Esophagus muscularis mucosa (tissue), 4 donors: ENCODE data around the gene APOL6.

Experiments used
- EP300 ChIP-seq: sonication (generic); formaldehyde crosslinking; IDR thresholded peaks from one replicate; pipeline ENCODE4 v1.6.1; 2017; ENCODE audit warnings: antibody characterized with exemption
- POLR2A ChIP-seq: fragments of 450-650 bp; IDR thresholded peaks from one replicate; pipeline ENCODE4 v1.6.1; 2017; ENCODE audit warnings: antibody characterized with exemption, moderate library complexity, mild to moderate bottlenecking, low read depth
- POLR2AphosphoS5 ChIP-seq, 2 donors: sonication (generic); formaldehyde crosslinking; IDR thresholded peaks; one replicate each; pipeline ENCODE4 v1.6.1; 2017; ENCODE audit warnings: antibody characterized with exemption in 2 of 2
- TF ChIP-seq, protein P1 (sequence below), 3 experiments: fragments of 200-600 bp in 2 of 3; fragments of 450-650 bp in 1 of 3; sonication (generic) in 2 of 3; IDR thresholded peaks; one replicate each; pipeline ENCODE4 v1.5.1; 2017 to 2019; ENCODE audit warnings: antibody characterized with exemption in 3 of 3, mild to moderate bottlenecking in 2 of 3, moderate library complexity in 1 of 3

DNA sequence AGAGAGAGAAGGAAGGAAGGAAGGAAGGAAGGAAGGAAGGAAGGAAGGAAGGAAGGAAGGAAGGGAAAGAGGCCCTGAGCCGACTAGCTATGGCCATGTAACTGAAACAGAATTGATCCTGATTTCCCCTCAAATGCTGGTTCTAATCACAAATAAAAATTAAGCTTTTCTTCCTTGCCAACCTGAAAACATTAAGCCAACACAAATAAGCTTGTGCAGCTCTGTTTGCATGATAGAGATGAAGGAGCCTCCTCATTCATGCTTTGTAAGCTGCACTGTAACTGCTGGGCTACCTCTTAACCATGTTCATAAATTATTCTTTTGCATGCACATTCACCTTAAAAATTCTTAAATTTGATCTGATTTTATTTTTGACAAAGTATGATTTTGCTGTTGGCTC lies 41.8 kb downstream of the APOL6 start:
- TF ChIP-seq, protein P1, sequence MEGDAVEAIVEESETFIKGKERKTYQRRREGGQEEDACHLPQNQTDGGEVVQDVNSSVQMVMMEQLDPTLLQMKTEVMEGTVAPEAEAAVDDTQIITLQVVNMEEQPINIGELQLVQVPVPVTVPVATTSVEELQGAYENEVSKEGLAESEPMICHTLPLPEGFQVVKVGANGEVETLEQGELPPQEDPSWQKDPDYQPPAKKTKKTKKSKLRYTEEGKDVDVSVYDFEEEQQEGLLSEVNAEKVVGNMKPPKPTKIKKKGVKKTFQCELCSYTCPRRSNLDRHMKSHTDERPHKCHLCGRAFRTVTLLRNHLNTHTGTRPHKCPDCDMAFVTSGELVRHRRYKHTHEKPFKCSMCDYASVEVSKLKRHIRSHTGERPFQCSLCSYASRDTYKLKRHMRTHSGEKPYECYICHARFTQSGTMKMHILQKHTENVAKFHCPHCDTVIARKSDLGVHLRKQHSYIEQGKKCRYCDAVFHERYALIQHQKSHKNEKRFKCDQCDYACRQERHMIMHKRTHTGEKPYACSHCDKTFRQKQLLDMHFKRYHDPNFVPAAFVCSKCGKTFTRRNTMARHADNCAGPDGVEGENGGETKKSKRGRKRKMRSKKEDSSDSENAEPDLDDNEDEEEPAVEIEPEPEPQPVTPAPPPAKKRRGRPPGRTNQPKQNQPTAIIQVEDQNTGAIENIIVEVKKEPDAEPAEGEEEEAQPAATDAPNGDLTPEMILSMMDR (IDR thresholded peaks at IDR 0.05) = no peak
- TF ChIP-seq POLR2A (no peak), EP300 (no peak), POLR2AphosphoS5 (IDR thresholded peaks at IDR 0.05) (no peak)
